Common myeloid progenitor, CD34-positive (primary cell): ENCODE data around the gene TNIK.

Source experiments
- CTCF ChIA-PET: fragments of 350-600 bp; sonication (Branson Sonifier 250); formaldehyde crosslinking; loops from one replicate; lab custom pipeline; 2021; ENCODE audit warnings: antibody characterized with exemption; lab: Charles Lee
- POLR2A ChIA-PET: fragments of 350-600 bp; sonication (Branson Sonifier 250); formaldehyde crosslinking; loops from one replicate; lab custom pipeline; 2021; ENCODE audit warnings: antibody characterized with exemption; lab: Charles Lee
- DNase-seq, 3 donors: peaks; one replicate each; pipeline versions ENCODE4 v3.0.0 to v3.0.0-alpha.2; 2013
- H3K27ac ChIP-seq, 2 experiments: 1 replicate in 1 of 2; 2 replicates in 1 of 2; pipeline ENCODE4 v1.7.0; 2013; ENCODE audit warnings: inconsistent platforms in 2 of 2, low read length in 2 of 2, mild to moderate bottlenecking in 2 of 2, low read depth in 1 of 2, moderate library complexity in 1 of 2; ENCODE audit not compliant: severe bottlenecking in 2 of 2, insufficient read depth in 1 of 2, poor library complexity in 1 of 2
- H3K27me3 ChIP-seq, 5 experiments: replicated peaks in 2 of 5; 1 replicate in 3 of 5; 2 replicates in 2 of 5; pipeline versions ENCODE4 v1.6.1 to v1.7.0; 2013; ENCODE audit warnings: low read length in 4 of 5, mild to moderate bottlenecking in 2 of 5, moderate library complexity in 2 of 5, inconsistent platforms in 1 of 5; ENCODE audit not compliant: insufficient read depth in 5 of 5, control insufficient read depth in 4 of 5
- H3K36me3 ChIP-seq, 4 experiments: 1 replicate in 2 of 4; 2 replicates in 2 of 4; pipeline versions ENCODE4 v1.6.1 to v1.7.0; 2013; ENCODE audit warnings: low read length in 3 of 4, control low read depth in 1 of 4, mild to moderate bottlenecking in 1 of 4; ENCODE audit not compliant: control insufficient read depth in 4 of 4, insufficient read depth in 4 of 4
- H3K4me1 ChIP-seq, 4 experiments: 1 replicate in 3 of 4; 2 replicates in 1 of 4; pipeline versions ENCODE4 v1.6.1 to v1.7.1; 2013; ENCODE audit warnings: low read length in 3 of 4, mild to moderate bottlenecking in 3 of 4, control low read depth in 1 of 4, inconsistent platforms in 1 of 4, moderate library complexity in 1 of 4; ENCODE audit not compliant: control insufficient read depth in 4 of 4, insufficient read depth in 4 of 4; ENCODE audit errors: control extremely low read depth in 1 of 4
- H3K4me3 ChIP-seq, 7 experiments: 1 replicate in 4 of 7; 2 replicates in 3 of 7; pipeline versions ENCODE4 v1.5.1 to v1.7.0; 2013; ENCODE audit warnings: mild to moderate bottlenecking in 7 of 7, low read length in 6 of 7, moderate library complexity in 6 of 7, inconsistent platforms in 2 of 7, low read depth in 2 of 7, control low read depth in 1 of 7; ENCODE audit not compliant: insufficient read depth in 4 of 7, control insufficient read depth in 1 of 7; ENCODE audit errors: extremely low read depth in 1 of 7
- H3K9me3 ChIP-seq, 5 experiments: 1 replicate in 4 of 5; 2 replicates in 1 of 5; pipeline versions ENCODE4 v1.6.1 to v1.7.1; 2013; ENCODE audit warnings: low read length in 4 of 5, mild to moderate bottlenecking in 2 of 5, inconsistent platforms in 1 of 5, low read depth in 1 of 5, moderate library complexity in 1 of 5; ENCODE audit not compliant: control insufficient read depth in 4 of 5, insufficient read depth in 2 of 5; ENCODE audit errors: control extremely low read depth in 1 of 5
- WGBS: methylation state at CpG from one replicate; pipeline ENCODE4 v1.1.5; 2013; ENCODE audit not compliant: insufficient coverage; 5-methylcytosine and 5-hydroxymethylcytosine counted together

TNIK gene

DNA sequence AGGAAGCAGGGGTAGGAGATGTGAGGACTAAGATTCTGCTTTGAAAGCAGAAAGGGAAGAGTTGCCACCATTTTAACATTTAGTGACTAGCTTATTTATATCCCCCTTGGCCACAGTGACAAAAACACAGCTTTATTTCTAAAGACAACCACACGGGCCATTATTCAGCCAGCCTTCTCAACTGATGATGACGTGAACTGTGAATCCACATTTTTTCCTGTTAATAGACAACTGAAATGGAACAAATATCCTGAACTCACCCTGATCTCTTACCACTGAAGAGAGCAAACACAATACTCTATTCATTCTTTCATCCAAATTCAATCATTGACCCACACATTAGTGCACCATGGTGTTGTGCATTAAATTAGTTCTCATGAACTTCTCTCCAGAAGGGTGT, 145.1 kb downstream of the TNIK start:
- no peaks in the 10 kb centered on the region for H3K9me3 ChIP-seq
- ChIA-PET POLR2A (no interaction called here), CTCF (no interaction called here)
- H3K27me3 ChIP-seq: no peaks in the 10 kb centered on the region
- H3K27ac ChIP-seq: no peak overlapping the region
- H3K4me3 ChIP-seq: no peak overlapping the region
- DNase-seq: no peak
- H3K4me1 ChIP-seq: peaks cover 15 to 61% (median 23%) of the 10 kb centered on the region in 4 experiments
- no peaks in the 10 kb centered on the region for H3K36me3 ChIP-seq
- WGBS: 94% methylated on average over 2 of the region's 2 CpGs

- CTCF ChIA-PET: interaction anchor here (1.0 to 1.6 kb wide), 3 partner anchors 24 to 251 kb away, joined by 3 read pairs; no protein-coding TSS in a partner anchor
- no peaks in the 10 kb centered on the region for H3K36me3 ChIP-seq
- no peaks in the 10 kb centered on the region for H3K9me3 ChIP-seq
- POLR2A ChIA-PET: no interaction called here
- DNase-seq: no peak
- no peak overlapping the region for H3K4me3 ChIP-seq
- no peaks in the 10 kb centered on the region for H3K27me3 ChIP-seq
- 93% methylated on average over 2 of the region's 3 CpGs for WGBS
- no peak overlapping the region for H3K27ac ChIP-seq
- peaks cover 17 to 65% (median 30%) of the 10 kb centered on the region in 4 experiments for H3K4me1 ChIP-seq
These were observed 145.9 kb downstream of the TNIK start for GRCh38 chr3:171314341-171314740.

GRCh38 chr3:171313702-171314101, 146.5 kb downstream of the TNIK start:
- no peaks in the 10 kb centered on the region for H3K36me3 ChIP-seq
- H3K4me3 ChIP-seq: no peak overlapping the region
- no peak overlapping the region for H3K27ac ChIP-seq
- no peak for DNase-seq
- H3K27me3 ChIP-seq: no peaks in the 10 kb centered on the region
- CTCF ChIA-PET: interaction anchor here (1.0 to 1.6 kb wide), 3 partner anchors 23 to 252 kb away, joined by 3 read pairs; no protein-coding TSS in a partner anchor
- H3K9me3 ChIP-seq: no peaks in the 10 kb centered on the region
- WGBS: 90% methylated on average over 4 of the region's 7 CpGs
- POLR2A ChIA-PET: no interaction called here
- peaks cover 17 to 72% (median 32%) of the 10 kb centered on the region in 4 experiments for H3K4me1 ChIP-seq

GRCh38 chr3:171312741-171313140, 147.5 kb downstream of the TNIK start:
- 97% methylated on average over 8 of the region's 8 CpGs for WGBS
- Histone ChIP-seq H3K27me3 (no peaks in the 10 kb centered on the region), H3K9me3 (no peaks in the 10 kb centered on the region), H3K4me1 (peaks cover 17 to 72% (median 32%) of the 10 kb centered on the region in 4 experiments), H3K4me3 (no peak overlapping the region), H3K36me3 (no peaks in the 10 kb centered on the region), H3K27ac (no peak overlapping the region)
- ChIA-PET CTCF (no interaction called here), POLR2A (no interaction called here)
- DNase-seq: no peak

GRCh38 chr3:171311784-171312183, 148.4 kb downstream of the TNIK start:
- Histone ChIP-seq H3K36me3 (no peaks in the 10 kb centered on the region), H3K27me3 (no peaks in the 10 kb centered on the region), H3K9me3 (no peaks in the 10 kb centered on the region), H3K4me1 (peaks cover 17 to 70% (median 32%) of the 10 kb centered on the region in 4 experiments), H3K4me3 (peak overlapping the region in 1 of 7 experiments; percentile 1), H3K27ac (no peak overlapping the region)
- CTCF ChIA-PET: interaction anchor here (0.6 to 1.5 kb wide), 2 partner anchors 43 to 49 kb away, joined by 3 to 6 read pairs; no protein-coding TSS in a partner anchor
- POLR2A ChIA-PET: no interaction called here
- peak; percentile 86 to 98 (median 97) for DNase-seq
- WGBS: no CpG with 5 or more reads among the region's 6 CpGs

- no peak overlapping the region for H3K27ac ChIP-seq
- ChIA-PET CTCF (interaction anchor here (1.1 to 1.5 kb wide), 4 partner anchors 10 to 48 kb away, joined by 3 to 6 read pairs (median 4); no protein-coding TSS in a partner anchor), POLR2A (no interaction called here)
- no peak overlapping the region for H3K4me3 ChIP-seq
- no peaks in the 10 kb centered on the region for H3K27me3 ChIP-seq
- no peaks in the 10 kb centered on the region for H3K36me3 ChIP-seq
- no peaks in the 10 kb centered on the region for H3K9me3 ChIP-seq
- H3K4me1 ChIP-seq: peaks cover 17 to 63% (median 33%) of the 10 kb centered on the region in 4 experiments
- DNase-seq: peak in 2 of 3 donors; percentile 36 to 49
These were observed 150.3 kb downstream of the TNIK start for GRCh38 chr3:171309906-171310359.

DNA sequence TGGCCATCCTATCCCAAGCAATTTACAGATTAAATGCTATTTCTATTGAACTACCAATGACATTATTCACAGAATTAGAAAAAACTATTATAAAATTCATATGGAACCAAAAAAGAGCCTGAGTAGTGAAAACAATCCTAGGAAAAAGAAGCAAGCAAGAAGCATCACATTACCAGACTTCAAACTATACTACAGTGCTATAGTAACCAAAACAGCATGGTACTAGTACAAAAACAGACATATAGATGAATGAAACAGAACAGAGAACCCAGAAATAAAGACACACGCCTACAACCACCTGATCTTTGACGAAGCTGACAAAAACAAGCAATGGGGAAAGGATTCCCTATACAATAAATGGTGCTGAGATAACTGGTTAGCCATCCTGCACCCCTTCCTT, 152.2 kb downstream of the TNIK start:
- POLR2A ChIA-PET: no interaction called here

More for the DNA sequence above, 152.2 kb downstream of the TNIK start:
- Histone ChIP-seq H3K27me3 (no peaks in the 10 kb centered on the region), H3K36me3 (no peaks in the 10 kb centered on the region), H3K4me3 (no peak overlapping the region), H3K27ac (no peak overlapping the region), H3K4me1 (peaks cover 17 to 47% (median 31%) of the 10 kb centered on the region in 4 experiments), H3K9me3 (no peaks in the 10 kb centered on the region)
- CTCF ChIA-PET: no interaction called here
- DNase-seq: no peak
- 100% methylated on average over 1 of the region's 2 CpGs for WGBS
